Smooth muscle cell (in vitro differentiated cells): Measurements from ENCODE around the gene ANKEF1. TPM values are rescaled to one million over a fixed set of nuclear protein-coding genes. Genes with fewer than 3 reads are reported as not detected.

Experiments used
- DNase-seq: peaks from one replicate; lab custom pipeline; 2025; ENCODE audit not compliant: unreplicated experiment; lab: John Stamatoyannopoulos, UW
- H2AFZ ChIP-seq: fragments of 200-600 bp; sonication (generic); 2 replicates; pipeline ENCODE4 v1.6.0; 2016; ENCODE audit warnings: antibody characterized with exemption, low read depth, mild to moderate bottlenecking
- H3F3A ChIP-seq: fragments of 200-600 bp; sonication (generic); 2 replicates; pipeline ENCODE4 v1.6.0; 2017; ENCODE audit warnings: antibody characterized with exemption, low read depth
- H3K27ac ChIP-seq: fragments of 200-600 bp; sonication (generic); 2 replicates; pipeline ENCODE4 v1.5.1; 2016; ENCODE audit warnings: low read depth, mild to moderate bottlenecking
- H3K27me3 ChIP-seq: fragments of 200-600 bp; sonication (generic); 2 replicates; pipeline ENCODE4 v1.6.1; 2016; ENCODE audit warnings: low read depth, mild to moderate bottlenecking
- H3K36me3 ChIP-seq: fragments of 200-600 bp; sonication (generic); 2 replicates; pipeline ENCODE4 v1.5.1; 2016; ENCODE audit warnings: low read depth
- H3K4me1 ChIP-seq: fragments of 200-600 bp; sonication (generic); 2 replicates; pipeline ENCODE4 v1.5.1; 2016; ENCODE audit warnings: low read depth
- H3K4me2 ChIP-seq: fragments of 200-600 bp; sonication (generic); 2 replicates; pipeline ENCODE4 v1.6.0; 2016; ENCODE audit warnings: mild to moderate bottlenecking
- H3K4me3 ChIP-seq: fragments of 200-600 bp; sonication (generic); 2 replicates; pipeline ENCODE4 v1.5.1; 2016; ENCODE audit warnings: mild to moderate bottlenecking
- H3K79me2 ChIP-seq: fragments of 200-600 bp; sonication (generic); 2 replicates; pipeline ENCODE4 v1.6.0; 2016; ENCODE audit warnings: low read depth, mild to moderate bottlenecking
- H3K9ac ChIP-seq: fragments of 200-600 bp; sonication (generic); 2 replicates; pipeline ENCODE4 v1.6.0; 2016; ENCODE audit warnings: low read depth
- H3K9me3 ChIP-seq: fragments of 200-600 bp; sonication (generic); replicated peaks from 2 replicates; pipeline ENCODE4 v1.5.1; 2016; ENCODE audit warnings: low read depth
- H4K20me1 ChIP-seq: fragments of 200-600 bp; sonication (generic); 2 replicates; pipeline ENCODE4 v1.6.0; 2016; ENCODE audit warnings: low read depth
- WGBS: methylation state at CpG from one replicate; pipeline ENCODE4 v1.1.7; 2016; ENCODE audit warnings: low lambda C conversion rate; 5-methylcytosine and 5-hydroxymethylcytosine counted together
- polyA plus RNA-seq: library from polyadenylated mRNA; unstranded; fragments of >200 nt; fragmentation: Nextera tagmentation; extraction: Ambion mirVana; gene quantifications from 2 replicates; pipeline ENCODE4 v1.2.1, GENCODE V29; 2016
- total RNA-seq: library from RNA; depleted of rRNA; stranded (reverse); fragments of >200 nt; gene quantifications from 2 replicates; pipeline ENCODE4 v1.2.3, GENCODE V29; 2014
- TF ChIP-seq, protein P1 (sequence below): fragments of 200-600 bp; sonication (generic); IDR thresholded peaks from 2 replicates; pipeline ENCODE4 v1.5.1; 2017; ENCODE audit warnings: borderline replicate concordance, mild to moderate bottlenecking, antibody characterized with exemption; ENCODE audit not compliant: insufficient read depth, poor library complexity, severe bottlenecking

ANKEF1 gene
- total RNA-seq (1.2 and 1.8 TPM in 2 replicates), polyA plus RNA-seq (0.09 and 1.8 TPM in 2 replicates)

DNA sequence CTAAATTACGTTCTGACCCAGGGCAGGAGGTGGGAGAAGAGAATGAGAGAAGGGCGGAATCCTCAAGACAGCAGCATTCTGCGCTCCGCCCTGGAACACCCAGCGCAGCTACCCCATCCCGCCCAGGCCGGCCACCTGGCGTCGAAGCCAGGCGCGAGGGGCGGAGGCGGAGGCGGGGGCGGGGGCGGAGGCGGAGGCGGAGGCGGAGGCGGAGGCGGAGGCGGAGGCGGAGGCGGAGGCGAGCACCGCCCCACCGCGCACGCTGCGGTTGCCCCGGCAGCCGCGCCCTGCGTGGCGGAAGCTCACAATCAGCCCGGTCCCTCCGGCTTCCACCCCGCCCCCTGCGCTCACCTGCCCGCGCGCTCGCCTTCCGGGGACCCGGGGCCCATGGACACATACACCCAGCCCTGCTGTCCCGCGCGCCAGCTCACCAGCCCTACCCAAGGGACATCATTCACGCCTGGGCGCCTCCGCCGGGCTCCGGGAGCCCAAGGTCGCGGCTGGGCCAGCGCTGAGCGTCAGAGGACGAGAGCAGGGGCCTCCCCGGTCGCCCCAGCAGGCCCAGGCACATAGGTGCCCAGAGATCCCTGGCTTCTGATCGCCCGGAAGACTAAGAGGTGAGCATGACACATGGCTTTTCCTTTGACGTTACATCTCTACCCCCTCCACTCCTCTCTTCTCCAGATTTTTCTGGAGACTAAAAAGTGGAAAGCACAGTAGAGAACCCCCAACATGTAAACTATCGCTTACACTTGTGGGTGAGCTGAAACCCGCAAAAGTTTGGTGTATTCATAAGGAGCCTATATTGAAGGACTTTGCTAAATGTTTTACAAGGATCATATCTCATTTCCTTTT is at the start of gene ANKEF1:
Gene ANKEF1 (plus strand): TSS at position 271 of the 855 bp plus-strand sequence. CDS start 3,315 bp downstream, outside the sequence.
- Histone ChIP-seq H3K36me3 (no peaks in the 10 kb centered on the region), H3K27me3 (no peaks in the 10 kb centered on the region), H3K4me3 (peak within 1 kb of the TSS; percentile 55), H4K20me1 (no peaks in the 10 kb centered on the region), H3K79me2 (no peaks in the 10 kb centered on the region), H3K4me2 (peak within 1 kb of the TSS; percentile 87), H3K4me1 (peaks cover 5% of the 10 kb centered on the region), H3K27ac (no peak within 1 kb of the TSS), H3K9ac (no peak within 1 kb of the TSS), H3F3A (peaks cover under 1% of the 10 kb centered on the region), H2AFZ (peak within 1 kb of the TSS; percentile 88), H3K9me3 (no peaks in the 10 kb centered on the region)
- WGBS = 4% methylated on average over 48 of the region's 65 CpGs
- TF ChIP-seq, protein P1, sequence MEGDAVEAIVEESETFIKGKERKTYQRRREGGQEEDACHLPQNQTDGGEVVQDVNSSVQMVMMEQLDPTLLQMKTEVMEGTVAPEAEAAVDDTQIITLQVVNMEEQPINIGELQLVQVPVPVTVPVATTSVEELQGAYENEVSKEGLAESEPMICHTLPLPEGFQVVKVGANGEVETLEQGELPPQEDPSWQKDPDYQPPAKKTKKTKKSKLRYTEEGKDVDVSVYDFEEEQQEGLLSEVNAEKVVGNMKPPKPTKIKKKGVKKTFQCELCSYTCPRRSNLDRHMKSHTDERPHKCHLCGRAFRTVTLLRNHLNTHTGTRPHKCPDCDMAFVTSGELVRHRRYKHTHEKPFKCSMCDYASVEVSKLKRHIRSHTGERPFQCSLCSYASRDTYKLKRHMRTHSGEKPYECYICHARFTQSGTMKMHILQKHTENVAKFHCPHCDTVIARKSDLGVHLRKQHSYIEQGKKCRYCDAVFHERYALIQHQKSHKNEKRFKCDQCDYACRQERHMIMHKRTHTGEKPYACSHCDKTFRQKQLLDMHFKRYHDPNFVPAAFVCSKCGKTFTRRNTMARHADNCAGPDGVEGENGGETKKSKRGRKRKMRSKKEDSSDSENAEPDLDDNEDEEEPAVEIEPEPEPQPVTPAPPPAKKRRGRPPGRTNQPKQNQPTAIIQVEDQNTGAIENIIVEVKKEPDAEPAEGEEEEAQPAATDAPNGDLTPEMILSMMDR = no peak
- no peak for DNase-seq

DNA sequence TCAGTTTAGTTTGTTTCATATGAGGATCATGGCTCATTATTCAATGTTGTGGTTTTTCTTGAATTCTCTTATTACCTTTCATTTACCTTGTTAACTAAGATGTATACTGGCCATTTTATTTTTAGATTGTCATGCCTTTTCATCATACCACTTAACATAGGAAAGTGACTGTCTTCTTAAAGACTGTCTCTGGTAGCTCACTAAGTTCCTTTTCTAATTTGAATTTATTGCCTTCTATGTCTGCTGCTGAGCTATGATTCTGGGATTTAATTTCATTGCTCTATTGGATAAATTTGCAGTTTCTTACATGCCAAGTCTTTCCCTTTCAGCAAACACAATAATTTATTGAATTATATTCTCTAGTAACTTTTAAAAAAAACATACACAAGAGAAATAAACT is 49.5 kb upstream of the ANKEF1 start:
- H3K4me3 ChIP-seq = no peak overlapping the region
- H3K36me3 ChIP-seq = no peaks in the 10 kb centered on the region
- H4K20me1 ChIP-seq = no peaks in the 10 kb centered on the region
- no peak overlapping the region for H3K9ac ChIP-seq
- H3K27me3 ChIP-seq = no peaks in the 10 kb centered on the region
- H3K9me3 ChIP-seq = no peaks in the 10 kb centered on the region
- TF ChIP-seq, protein P1 = no peak
- H3K27ac ChIP-seq = no peak overlapping the region
- H2AFZ ChIP-seq = no peak overlapping the region
- H3K4me1 ChIP-seq = no peaks in the 10 kb centered on the region
- DNase-seq = no peak
- H3K4me2 ChIP-seq = no peak overlapping the region
- no peaks in the 10 kb centered on the region for H3K79me2 ChIP-seq
- H3F3A ChIP-seq = no peaks in the 10 kb centered on the region

DNA sequence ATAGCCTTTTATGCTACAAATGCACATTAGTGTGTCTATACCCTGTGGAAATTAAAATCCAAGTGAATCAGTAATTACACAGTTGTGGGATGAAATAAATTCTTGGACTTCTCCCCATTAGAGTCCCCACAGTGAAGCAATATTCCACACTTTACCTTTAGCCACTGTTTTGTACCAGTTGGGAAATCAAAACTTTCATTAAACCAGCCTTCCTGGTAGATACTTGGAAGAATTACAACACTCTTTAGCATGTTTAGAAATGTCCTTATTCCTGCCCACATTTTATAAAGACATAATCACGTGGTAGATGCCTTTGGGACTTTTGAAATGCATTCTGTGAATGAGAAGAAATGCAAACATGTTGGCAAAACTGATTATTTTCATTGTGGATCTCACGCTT is 49.0 kb upstream of the ANKEF1 start:
- H4K20me1 ChIP-seq = no peaks in the 10 kb centered on the region
- TF ChIP-seq, protein P1 = no peak
- DNase-seq = no peak

More for the DNA sequence above, 49.0 kb upstream of the ANKEF1 start:
- no peaks in the 10 kb centered on the region for H3K79me2 ChIP-seq
- no peaks in the 10 kb centered on the region for H3K36me3 ChIP-seq
- 70% methylated on average over 2 of the region's 2 CpGs for WGBS
- H2AFZ ChIP-seq = no peak overlapping the region
- H3K4me2 ChIP-seq = no peak overlapping the region
- no peaks in the 10 kb centered on the region for H3K9me3 ChIP-seq
- H3F3A ChIP-seq = no peaks in the 10 kb centered on the region
- no peak overlapping the region for H3K4me3 ChIP-seq
- no peaks in the 10 kb centered on the region for H3K27me3 ChIP-seq
- H3K27ac ChIP-seq = no peak overlapping the region
- H3K9ac ChIP-seq = no peak overlapping the region
- no peaks in the 10 kb centered on the region for H3K4me1 ChIP-seq
